Measurements from ENCODE around the gene SYF2. TPM values are rescaled to one million over a fixed set of nuclear protein-coding genes. Genes with fewer than 3 reads are reported as not detected.
A peak's percentile ranks its signal among the peaks of the same experiment; 100 is the strongest.
"Not testable (repeated sequence)": the region's sequence is repeated elsewhere in the genome, so short reads cannot be mapped to it uniquely, and the experiment has no call there.

The SYF2 gene
- total and polyA plus RNA-seq, 7 experiments from 2014 or later, result 44.4 to 83.3 (median 71.6) TPM

DNA sequence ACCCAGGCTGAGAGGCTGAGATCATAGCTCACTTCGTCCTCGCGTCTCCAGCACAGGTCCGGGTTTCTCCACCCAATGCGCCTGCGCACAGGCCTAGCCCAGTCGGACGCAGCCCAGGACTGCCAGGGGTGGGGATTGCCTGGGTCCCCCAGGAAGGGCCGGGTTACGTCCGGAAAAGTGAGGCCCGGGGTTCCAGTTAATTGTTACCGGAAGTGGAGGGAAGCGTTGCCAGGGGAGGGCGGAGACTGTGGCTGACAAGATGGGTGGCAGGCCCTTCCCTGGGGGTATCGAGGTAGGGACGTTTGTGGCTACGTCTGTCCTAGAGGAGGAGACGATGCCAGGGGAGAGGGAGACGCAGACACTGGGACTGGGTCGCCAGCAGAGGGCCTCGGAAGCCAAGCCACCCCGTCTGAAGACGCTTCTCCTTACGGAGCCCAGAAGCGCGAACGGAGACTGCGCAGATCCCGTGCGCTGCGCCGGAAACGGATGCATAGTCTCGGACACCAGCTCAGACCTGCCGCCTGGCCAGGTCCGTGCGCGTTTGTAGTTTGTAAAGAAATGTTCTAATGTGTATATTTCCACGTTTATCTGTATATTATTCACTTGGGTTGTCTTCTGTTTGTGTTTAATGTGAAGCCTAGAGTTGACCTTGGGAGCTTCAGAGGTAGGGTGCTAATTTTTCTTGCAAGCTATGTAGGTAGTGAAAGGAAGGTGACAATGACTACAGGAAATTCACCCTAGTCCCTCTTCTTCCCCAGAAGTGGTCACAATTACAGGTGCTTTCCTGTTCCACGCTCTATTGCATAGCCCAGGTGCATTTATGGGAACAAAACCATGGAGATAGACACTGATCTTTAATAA is 7.6 kb upstream of the SYF2 start:
- H3K4me1 ChIP-seq (ENCODE audit: control insufficient read depth in 2 of 2, insufficient read depth in 2 of 2, low read length in 2 of 2), result peaks cover 33 to 37% of the 10 kb centered on the region in 2 donors
- H3K4me1 Mint-ChIP-seq, result peaks cover 23 to 74% (median 63%) of the 10 kb centered on the region in 7 donors
- H3K4me3 Mint-ChIP-seq, result peak overlapping the region; percentile 87 to 93 (median 91)
- ChIA-PET POLR2A (interaction anchor here (0.5 to 10.7 kb wide), 10 partner anchors 8 to 581 kb away, joined by 3 to 182 read pairs (median 4); partner anchors contain the start of genes RSRP1 and SYF2), CTCF (interaction anchor here (0.6 to 0.9 kb wide), 3 partner anchors 12 to 1411 kb away, joined by 3 to 4 read pairs (median 3); no protein-coding TSS in a partner anchor)
- H3K9me3 ChIP-seq (ENCODE audit: control insufficient read depth in 2 of 3, low read length in 3 of 3), result no peaks in the 10 kb centered on the region
- peak; percentile 92 for ATAC-seq
- H3K27me3 Mint-ChIP-seq, result no peaks in the 10 kb centered on the region
- DNase-seq, result peak; percentile 72 to 91 (median 79)
- intact Hi-C loops (cut with micrococcal nuclease), result loop anchor here (1.0 to 10.0 kb wide), 9 partner anchors 7 to 1285 kb away; partner anchors contain the start of genes RSRP1 (in 2 of the 2), SYF2 (in 2 of the 2), CLIC4 (in 1 of the 2) and MTFR1L (in 1 of the 2)
- H3K27ac Mint-ChIP-seq, result peak overlapping the region; percentile 89 to 98 (median 97)
- H3K9me3 Mint-ChIP-seq, result no peaks in the 10 kb centered on the region
- H3K36me3 Mint-ChIP-seq, result peaks cover 3 to 27% (median 23%) of the 10 kb centered on the region in 5 donors
- peak overlapping the region; percentile 80 for H3K27ac ChIP-seq (ENCODE audit: low read depth, low read length)
- H3K4me3 ChIP-seq (ENCODE audit: low read length), result peak overlapping the region; percentile 28
- peaks cover 24 to 31% (median 28%) of the 10 kb centered on the region in 3 experiments for H3K36me3 ChIP-seq (ENCODE audit: control insufficient read depth in 2 of 3, insufficient read depth in 3 of 3, low read length in 3 of 3)
- no peaks in the 10 kb centered on the region for H3K27me3 ChIP-seq (ENCODE audit: control insufficient read depth in 2 of 2, insufficient read depth in 2 of 2, low read length in 2 of 2)

DNA sequence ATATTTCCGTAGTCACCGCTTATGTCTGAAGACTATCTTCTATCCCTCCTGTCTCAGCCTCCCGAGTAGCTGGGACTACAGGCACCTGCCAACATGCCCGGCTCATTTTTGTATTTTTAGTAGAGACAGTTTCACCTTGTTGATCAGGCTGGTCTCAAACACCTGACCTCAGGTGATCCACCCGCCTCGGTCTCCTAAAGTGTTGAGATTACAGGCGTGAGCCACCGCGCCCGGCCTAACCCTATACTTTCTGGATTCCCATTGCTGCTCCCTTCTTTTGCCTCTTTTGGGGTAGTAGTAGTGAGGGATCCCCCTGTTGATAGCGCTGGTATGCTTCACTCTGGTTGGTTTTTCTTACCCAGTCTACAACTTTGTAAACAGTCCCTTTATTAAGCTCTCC is 5.7 kb upstream of the SYF2 start:
- Histone ChIP-seq H3K36me3 (ENCODE audit: control insufficient read depth in 2 of 3, insufficient read depth in 3 of 3, low read length in 3 of 3) (peaks cover 7 to 12% (median 10%) of the 10 kb centered on the region in 3 experiments), H3K27ac (ENCODE audit: low read depth, low read length) (no peak overlapping the region), H3K4me1 (ENCODE audit: control insufficient read depth in 2 of 2, insufficient read depth in 2 of 2, low read length in 2 of 2) (peaks cover 20 to 25% of the 10 kb centered on the region in 2 donors), H3K4me3 (ENCODE audit: low read length) (no peak overlapping the region), H3K27me3 (ENCODE audit: control insufficient read depth in 2 of 2, insufficient read depth in 2 of 2, low read length in 2 of 2) (no peaks in the 10 kb centered on the region), H3K9me3 (ENCODE audit: control insufficient read depth in 2 of 3, low read length in 3 of 3) (no peaks in the 10 kb centered on the region)
- H3K36me3 Mint-ChIP-seq, result peaks cover 0 to 12% (median 12%) of the 10 kb centered on the region in 5 donors
- no peak overlapping the region for H3K4me3 Mint-ChIP-seq
- no peak for DNase-seq
- POLR2A ChIA-PET, result interaction anchor here (0.6 kb wide), 1 partner anchor 1484 kb away, joined by 5 read pairs; no protein-coding TSS in a partner anchor
- intact Hi-C loops (cut with micrococcal nuclease), result loop anchor here (10.0 kb wide), 3 partner anchors 237 to 1283 kb away; partner anchors contain the start of gene PNRC2 (in 1 of the 2)
- H3K27ac Mint-ChIP-seq, result peak overlapping the region in 6 of 9 donors; percentile 11 to 82 (median 66)
- peaks cover 15 to 63% (median 53%) of the 10 kb centered on the region in 7 donors for H3K4me1 Mint-ChIP-seq
- CTCF ChIA-PET, result no interaction called here
- no peak for ATAC-seq
- no peaks in the 10 kb centered on the region for H3K9me3 Mint-ChIP-seq
- H3K27me3 Mint-ChIP-seq, result no peaks in the 10 kb centered on the region

DNA sequence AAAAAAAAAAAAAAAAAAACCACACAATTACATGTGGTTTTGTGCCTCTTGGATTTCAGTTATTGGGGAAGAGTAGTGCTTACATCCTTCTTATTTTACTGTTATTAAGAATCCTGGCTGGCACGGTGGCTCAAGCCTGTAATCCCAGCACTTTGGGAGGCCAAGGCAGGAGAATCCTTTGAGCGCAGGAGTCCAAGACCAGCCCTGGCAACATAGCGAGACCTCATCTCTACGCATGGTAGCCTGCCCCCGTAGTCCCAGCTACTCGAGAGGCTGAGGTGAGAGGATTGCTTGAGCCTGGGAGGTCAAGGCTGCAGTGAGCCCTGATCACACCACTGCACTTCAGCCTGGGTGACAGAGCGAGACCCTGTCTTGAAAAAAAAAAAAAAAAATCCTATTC is 4.0 kb upstream of the SYF2 start:
- POLR2A ChIA-PET, result interaction anchor here (0.6 to 3.1 kb wide), 2 partner anchors 9 to 11 kb away, joined by 3 to 14 read pairs; partner anchors contain the start of gene RSRP1
- peaks cover 27 to 32% of the 10 kb centered on the region in 2 donors for H3K4me1 ChIP-seq (ENCODE audit: control insufficient read depth in 2 of 2, insufficient read depth in 2 of 2, low read length in 2 of 2)
- intact Hi-C loops (cut with micrococcal nuclease), result loop anchor here (10.0 kb wide), 3 partner anchors 239 to 1281 kb away; partner anchors contain the start of gene PNRC2 (in 1 of the 2)

GRCh38 chr1:25235411-25235810 is 3.1 kb upstream of the SYF2 start:
- H3K4me3 Mint-ChIP-seq; ATAC-seq; H3K9me3 Mint-ChIP-seq; DNase-seq; H3K27me3 Mint-ChIP-seq; H3K4me3 ChIP-seq (ENCODE audit: low read length); CTCF ChIA-PET; H3K27ac ChIP-seq (ENCODE audit: low read depth, low read length); H3K36me3 ChIP-seq (ENCODE audit: control insufficient read depth in 2 of 3, insufficient read depth in 3 of 3, low read length in 3 of 3); H3K9me3 ChIP-seq (ENCODE audit: control insufficient read depth in 2 of 3, low read length in 3 of 3); H3K27me3 ChIP-seq (ENCODE audit: control insufficient read depth in 2 of 2, insufficient read depth in 2 of 2, low read length in 2 of 2): not testable (repeated sequence)
- Mint-ChIP-seq H3K27ac (peak overlapping the region in 1 of 9 donors; percentile 28), H3K36me3 (peaks cover 0 to 12% (median 5%) of the 10 kb centered on the region in 5 donors), H3K4me1 (peaks cover 20 to 47% (median 37%) of the 10 kb centered on the region in 7 donors)
- H3K4me1 ChIP-seq (ENCODE audit: control insufficient read depth in 2 of 2, insufficient read depth in 2 of 2, low read length in 2 of 2), result peaks cover 24 to 27% of the 10 kb centered on the region in 2 donors
- POLR2A ChIA-PET, result interaction anchor here (0.6 to 3.1 kb wide), 3 partner anchors 10 to 310 kb away, joined by 4 to 14 read pairs (median 5); partner anchors contain the start of gene RSRP1
- intact Hi-C loops (cut with micrococcal nuclease), result loop anchor here (10.0 kb wide), 3 partner anchors 239 to 1281 kb away; partner anchors contain the start of gene PNRC2 (in 1 of the 2)

More for the DNA sequence above, 4.0 kb upstream of the SYF2 start:
- CTCF ChIA-PET; H3K4me3 Mint-ChIP-seq; H3K36me3 ChIP-seq (ENCODE audit: control insufficient read depth in 2 of 3, insufficient read depth in 3 of 3, low read length in 3 of 3); H3K4me3 ChIP-seq (ENCODE audit: low read length); H3K27me3 Mint-ChIP-seq; H3K27me3 ChIP-seq (ENCODE audit: control insufficient read depth in 2 of 2, insufficient read depth in 2 of 2, low read length in 2 of 2); H3K9me3 Mint-ChIP-seq; H3K36me3 Mint-ChIP-seq; ATAC-seq; DNase-seq; H3K9me3 ChIP-seq (ENCODE audit: control insufficient read depth in 2 of 3, low read length in 3 of 3); H3K27ac ChIP-seq (ENCODE audit: low read depth, low read length); H3K27ac Mint-ChIP-seq: not testable (repeated sequence)
- H3K4me1 Mint-ChIP-seq, result peaks cover 19 to 47% (median 44%) of the 10 kb centered on the region in 7 donors

- peak; percentile 80 for ATAC-seq
- Histone ChIP-seq H3K9me3 (ENCODE audit: control insufficient read depth in 2 of 3, low read length in 3 of 3) (no peaks in the 10 kb centered on the region), H3K36me3 (ENCODE audit: control insufficient read depth in 2 of 3, insufficient read depth in 3 of 3, low read length in 3 of 3) (peaks cover 0 to 22% (median 8%) of the 10 kb centered on the region in 3 experiments), H3K27me3 (ENCODE audit: control insufficient read depth in 2 of 2, insufficient read depth in 2 of 2, low read length in 2 of 2) (no peaks in the 10 kb centered on the region), H3K4me3 (ENCODE audit: low read length) (peak overlapping the region; percentile 92), H3K27ac (ENCODE audit: low read depth, low read length) (peak overlapping the region; percentile 91), H3K4me1 (ENCODE audit: control insufficient read depth in 2 of 2, insufficient read depth in 2 of 2, low read length in 2 of 2) (peaks cover 14 to 15% of the 10 kb centered on the region in 2 donors)
- no peaks in the 10 kb centered on the region for H3K9me3 Mint-ChIP-seq
- H3K27ac Mint-ChIP-seq, result no peak overlapping the region
- H3K4me1 Mint-ChIP-seq, result peaks cover 16 to 41% (median 27%) of the 10 kb centered on the region in 7 donors
- ChIA-PET CTCF (interaction anchor here (0.6 to 1.3 kb wide), 4 partner anchors 9 to 306 kb away, joined by 3 to 5 read pairs (median 4); no protein-coding TSS in a partner anchor), POLR2A (interaction anchor here (0.6 to 3.6 kb wide), 20 partner anchors 11 to 1667 kb away, joined by 3 to 182 read pairs (median 4); partner anchors contain the start of genes GPATCH3, MACO1, MAN1C1 and MTFR1L)
- intact Hi-C loops (cut with micrococcal nuclease), result loop anchor here (1.0 to 10.0 kb wide), 10 partner anchors 7 to 1278 kb away; partner anchors contain the start of genes RSRP1 (in 2 of the 2), SRRM1 (in 2 of the 2), MACO1 (in 1 of the 2) and PNRC2 (in 1 of the 2)
- H3K27me3 Mint-ChIP-seq, result no peaks in the 10 kb centered on the region
- no peak overlapping the region for H3K4me3 Mint-ChIP-seq
- DNase-seq, result peak in 8 of 9 donors; percentile 27 to 60 (median 41)
- peaks cover 2 to 17% (median 14%) of the 10 kb centered on the region in 5 donors for H3K36me3 Mint-ChIP-seq
Observed at GRCh38 chr1:25232866-25233784, 823 bp upstream of the SYF2 start.
